K562 (cell line): ENCODE results near the gene VDR. TPM values are rescaled to one million over a fixed set of nuclear protein-coding genes. Genes with fewer than 3 reads are reported as not detected.

Source experiments
- ATAC-seq: fragments of 200-7000 bp; cut with Tn5 transposase; 3 replicates; pipeline ENCODE4 v1.9.1; 2020; ENCODE audit warnings: moderate library complexity
- BruUV-seq: library from RNA; stranded (reverse); fragments of 400-500 nt; replicated peaks from 2 replicates; lab custom pipeline; 2021; lab: Mats Ljungman, UMichigan
- CTCF ChIA-PET: fragments of 300-600 bp; formaldehyde crosslinking; extraction: SDS; loops from one replicate; lab custom pipeline; 2021; ENCODE audit warnings: low intra/inter-chr PET ratio; lab: Yijun Ruan, JAX
- POLR2A ChIA-PET: fragments of 300-600, 350-650 bp; sonication (Branson Sonifier 250); formaldehyde crosslinking; extraction: SDS; loops from one replicate; lab custom pipeline; 2021; ENCODE audit warnings: antibody characterized with exemption, inconsistent platforms; lab: Yijun Ruan, JAX
- DNase-seq, 4 experiments: peaks; one replicate each; pipeline versions ENCODE4 v3.0.0 to v3.0.0-alpha.2; 2011 to 2018; ENCODE audit warnings: low spot score in 3 of 4, mixed read lengths in 3 of 4; ENCODE audit errors: extremely low read depth in 1 of 4
- FAIRE-seq: peaks from 2 replicates; lab custom pipeline; 2011; peaks lifted over from hg19 to GRCh38; lab: Jason Lieb, UNC
- H2AFZ ChIP-seq: 2 replicates; pipeline ENCODE4 v1.6.0; 2011; ENCODE audit warnings: low read depth, low read length, control low read depth, inconsistent platforms
- H3K27ac ChIP-seq: fragments of 200-600 bp; 3 replicates; pipeline ENCODE4 v1.8.0; 2011; ENCODE audit warnings: low read depth, mild to moderate bottlenecking, control low read depth, inconsistent platforms, low read length, moderate library complexity, mixed read lengths; ENCODE audit errors: extremely low read depth
- H3K27me3 ChIP-seq, 2 experiments: fragments of 300-600 bp in 1 of 2; 2 replicates in 1 of 2; 3 replicates in 1 of 2; pipeline versions ENCODE4 v1.6.0 to v1.8.0; 2011; ENCODE audit warnings: inconsistent platforms in 2 of 2, low read length in 2 of 2, mild to moderate bottlenecking in 1 of 2, mixed read lengths in 1 of 2, moderate library complexity in 1 of 2; ENCODE audit not compliant: control insufficient read depth in 2 of 2, insufficient read depth in 2 of 2
- H3K36me3 ChIP-seq: fragments of 300-600 bp; 3 replicates; pipeline ENCODE4 v1.8.0; 2011; ENCODE audit warnings: mild to moderate bottlenecking, low read length, inconsistent platforms; ENCODE audit not compliant: control insufficient read depth, insufficient read depth
- H3K4me1 ChIP-seq, 2 experiments: fragments of 200-600 bp in 1 of 2; replicated peaks in 1 of 2; 2 replicates in 1 of 2; 3 replicates in 1 of 2; pipeline versions ENCODE4 v1.5.1 to v1.8.0; 2011; ENCODE audit warnings: inconsistent platforms in 2 of 2, low read length in 2 of 2, mild to moderate bottlenecking in 1 of 2, mixed read lengths in 1 of 2, moderate library complexity in 1 of 2; ENCODE audit not compliant: control insufficient read depth in 2 of 2, insufficient read depth in 2 of 2
- H3K4me2 ChIP-seq: 2 replicates; pipeline ENCODE4 v1.6.1; 2011; ENCODE audit warnings: low read length, control low read depth, inconsistent platforms, mixed read lengths; ENCODE audit not compliant: insufficient read depth
- H3K4me3 ChIP-seq: fragments of 200-600 bp; sonication (generic), shearing (Covaris generic); 2 replicates; pipeline ENCODE4 v1.5.1; 2016; ENCODE audit warnings: control low read depth, inconsistent platforms
- H3K79me2 ChIP-seq: fragments of 200-600 bp; 3 replicates; pipeline ENCODE4 v1.8.0; 2011; ENCODE audit warnings: low read length, inconsistent platforms; ENCODE audit not compliant: control insufficient read depth, insufficient read depth
- H3K9ac ChIP-seq, 2 experiments: 2 replicates each; pipeline versions ENCODE4 v1.6.0 to v1.6.1; 2011; ENCODE audit warnings: low read depth in 2 of 2, low read length in 2 of 2, control low read depth in 1 of 2, inconsistent platforms in 1 of 2, mild to moderate bottlenecking in 1 of 2, mixed read lengths in 1 of 2; ENCODE audit not compliant: insufficient read depth in 1 of 2
- H3K9me1 ChIP-seq: one replicate; pipeline ENCODE4 v1.6.0; 2011; ENCODE audit warnings: inconsistent platforms, mild to moderate bottlenecking, low read length, moderate library complexity; ENCODE audit not compliant: control insufficient read depth, insufficient read depth
- H3K9me3 ChIP-seq: replicated peaks from 2 replicates; pipeline ENCODE4 v1.5.1; 2011; ENCODE audit warnings: low read depth, low read length, inconsistent platforms; ENCODE audit not compliant: control insufficient read depth, insufficient read depth
- H4K20me1 ChIP-seq: replicated peaks from 2 replicates; pipeline ENCODE4 v1.6.1; 2011; ENCODE audit warnings: low read length, inconsistent platforms, mixed read lengths; ENCODE audit not compliant: control insufficient read depth, insufficient read depth
- CTBP1 ChIP-seq: fragments of 450-650 bp; IDR thresholded peaks from 2 replicates; pipeline ENCODE4 v1.6.1; 2016; ENCODE audit warnings: borderline replicate concordance
- EGR1 ChIP-seq: fragments of 450-650 bp; conservative IDR thresholded peaks from 2 replicates; pipeline ENCODE4 v1.6.1; 2017; ENCODE audit warnings: mild to moderate bottlenecking
- MTF1 ChIP-seq: fragments of 250-450 bp; sonication (Bioruptor Pico); IDR thresholded peaks from 2 replicates; pipeline ENCODE4 v1.9.0; 2021; ENCODE audit warnings: moderate library complexity, mild to moderate bottlenecking, inconsistent platforms, borderline replicate concordance
- SIX5 ChIP-seq, 2 experiments: IDR thresholded peaks; 2 replicates each; pipeline ENCODE4 v1.6.1; 2011; ENCODE audit warnings: low read length in 2 of 2, borderline replicate concordance in 1 of 2, low read depth in 1 of 2, mild to moderate bottlenecking in 1 of 2, moderate library complexity in 1 of 2; ENCODE audit not compliant: insufficient read depth in 1 of 2
- SREBF2 ChIP-seq: sonication (generic); formaldehyde crosslinking; IDR thresholded peaks from 2 replicates; pipeline ENCODE4 v1.4.0; 2020; ENCODE audit warnings: mild to moderate bottlenecking, missing genetic modification reagents
- TFAM ChIP-seq: fragments of 250-450 bp; sonication (Bioruptor Pico); conservative IDR thresholded peaks from 2 replicates; pipeline ENCODE4 v1.5.0; 2021; ENCODE audit warnings: mild to moderate bottlenecking, moderate library complexity
- ZC3H11A ChIP-seq: IDR thresholded peaks from 2 replicates; pipeline ENCODE4 v1.6.1; 2012; ENCODE audit warnings: low read depth, low read length, improper control_type of control experiment
- ZC3H4 ChIP-seq: sonication (generic); formaldehyde crosslinking; IDR thresholded peaks from 2 replicates; pipeline ENCODE4 v1.9.0; 2021; ENCODE audit warnings: missing genetic modification reagents, borderline replicate concordance
- ZNF347 ChIP-seq: fragments of 450-650 bp; formaldehyde crosslinking; IDR thresholded peaks from 2 replicates; pipeline ENCODE4 v1.4.0; 2020; ENCODE audit warnings: low read depth, mild to moderate bottlenecking, moderate library complexity
- ZNF830 ChIP-seq: fragments of 250-450 bp; sonication (Bioruptor Pico); IDR thresholded peaks from 2 replicates; pipeline ENCODE4 v1.5.0; 2021; ENCODE audit warnings: mild to moderate bottlenecking
- WGBS: fragments of 100-300 bp; shearing (Covaris generic); methylation state at CpG from one replicate; pipeline ENCODE4 v1.1.6; 2016; ENCODE audit warnings: low coverage, mixed read lengths; ENCODE audit not compliant: insufficient coverage; ENCODE audit errors: missing lambda C conversion rate; 5-methylcytosine and 5-hydroxymethylcytosine counted together
- in situ Hi-C: fragments of 300-500 bp; cut with MboI; formaldehyde crosslinking; loops from 4 replicates; pipeline ENCODE4 v1.15.0; 2018; ENCODE audit warnings: inconsistent platforms, mixed read lengths
- intact Hi-C: fragments of 100-400 bp; cut with micrococcal nuclease; formaldehyde crosslinking; loops from 2 replicates; pipeline ENCODE4 v1.14.2; 2022
- polyA plus RNA-seq, 8 experiments: library from polyadenylated mRNA; depleted of rRNA in 4 of 8; stranded (reverse) in 5 of 8; unstranded in 3 of 8; fragments of >200 nt; fragmentation: Nextera tagmentation in 2 of 8; fragmentation: Illumina TruSeq in 1 of 8; extraction: Ambion mirVana in 2 of 8; extraction: Trizol in 1 of 8; gene quantifications; 2 replicates each; pipeline versions ENCODE4 v1.2.1 to v1.2.3, GENCODE V29; 2011 to 2014; ENCODE audit warnings: inconsistent platforms in 1 of 8, missing spikeins in 1 of 8
- total RNA-seq, 7 experiments: library from RNA; depleted of rRNA in 6 of 7; stranded (reverse); fragments of >200 nt in 6 of 7; fragmentation: Illumina TruSeq in 2 of 7; extraction: Trizol in 2 of 7; gene quantifications; 2 replicates each; pipeline versions ENCODE4 v1.2.1 to v1.2.3, GENCODE V29; 2011 to 2021; ENCODE audit warnings: low replicate concordance in 1 of 7
- TF ChIP-seq, protein P1 (sequence below): fragments of 450-650 bp; IDR thresholded peaks from 2 replicates; pipeline ENCODE4 v1.6.1; 2016; ENCODE audit warnings: antibody characterized with exemption
- TF ChIP-seq, protein P2 (sequence below), 3 experiments: IDR thresholded peaks in 2 of 3; conservative IDR thresholded peaks in 1 of 3; 2 replicates each; pipeline ENCODE4 v1.5.1; 2011 to 2012; ENCODE audit warnings: low read length in 3 of 3, mild to moderate bottlenecking in 3 of 3, control low read depth in 2 of 3, improper control_type of control experiment in 1 of 3, inconsistent platforms in 1 of 3, low read depth in 1 of 3, mixed read lengths in 1 of 3, moderate library complexity in 1 of 3; ENCODE audit not compliant: insufficient read depth in 2 of 3
- TF ChIP-seq, protein P3 (sequence below), 2 experiments: fragments of 450-650 bp in 1 of 2; sonication (generic) in 1 of 2; formaldehyde crosslinking in 1 of 2; IDR thresholded peaks in 1 of 2; conservative IDR thresholded peaks in 1 of 2; 2 replicates each; pipeline versions ENCODE4 v1.6.1 to v1.8.1; 2016 to 2023; ENCODE audit warnings: mild to moderate bottlenecking in 2 of 2, moderate library complexity in 2 of 2, inconsistent platforms in 1 of 2, missing genetic modification reagents in 1 of 2

Gene VDR
- total and polyA plus RNA-seq, 9 of the 15 experiments (the other 6 are each of a cell fraction or from before 2014, with no cell fraction given), result 0.61 to 4.8 (median 2.0) TPM

GRCh38 chr12:47877081-47877480 lies 27.7 kb downstream of the VDR start:
- no peaks in the 10 kb centered on the region for H3K9me3 ChIP-seq
- no peak overlapping the region for H2AFZ ChIP-seq
- no peak overlapping the region for H3K4me3 ChIP-seq
- no peaks in the 10 kb centered on the region for H3K79me2 ChIP-seq
- BruUV-seq, result no TSS peak
- H3K4me1 ChIP-seq, result no peaks in the 10 kb centered on the region
- H3K9ac ChIP-seq, result no peak overlapping the region
- intact Hi-C loops, result no loop called here
- H3K4me2 ChIP-seq, result no peak overlapping the region
- no peak for FAIRE-seq
- no peaks in the 10 kb centered on the region for H4K20me1 ChIP-seq
- no peaks in the 10 kb centered on the region for H3K9me1 ChIP-seq
- H3K36me3 ChIP-seq, result no peaks in the 10 kb centered on the region
- no peak for ATAC-seq
- in situ Hi-C loops, result no loop called here
- H3K27me3 ChIP-seq, result no peaks in the 10 kb centered on the region; a peak in 1 of 5 replicates
- no peak overlapping the region for H3K27ac ChIP-seq
- ChIA-PET POLR2A (interaction anchor here (1.0 kb wide), 1 partner anchor 8 kb away, joined by 3 read pairs; no protein-coding TSS in a partner anchor), CTCF (no interaction called here)
- DNase-seq, result no peak
- WGBS, result 25% methylated on average over 4 of the region's 4 CpGs
- no peak for TF ChIP-seq CTBP1
- TF ChIP-seq SIX5 (IDR thresholded peaks at IDR 0.05; ENCODE audit: borderline replicate concordance in 1 of 2, insufficient read depth in 1 of 2, low read depth in 1 of 2, low read length in 2 of 2), result no peak
- TF ChIP-seq ZC3H11A, result no peak
- TF ChIP-seq, protein P1, sequence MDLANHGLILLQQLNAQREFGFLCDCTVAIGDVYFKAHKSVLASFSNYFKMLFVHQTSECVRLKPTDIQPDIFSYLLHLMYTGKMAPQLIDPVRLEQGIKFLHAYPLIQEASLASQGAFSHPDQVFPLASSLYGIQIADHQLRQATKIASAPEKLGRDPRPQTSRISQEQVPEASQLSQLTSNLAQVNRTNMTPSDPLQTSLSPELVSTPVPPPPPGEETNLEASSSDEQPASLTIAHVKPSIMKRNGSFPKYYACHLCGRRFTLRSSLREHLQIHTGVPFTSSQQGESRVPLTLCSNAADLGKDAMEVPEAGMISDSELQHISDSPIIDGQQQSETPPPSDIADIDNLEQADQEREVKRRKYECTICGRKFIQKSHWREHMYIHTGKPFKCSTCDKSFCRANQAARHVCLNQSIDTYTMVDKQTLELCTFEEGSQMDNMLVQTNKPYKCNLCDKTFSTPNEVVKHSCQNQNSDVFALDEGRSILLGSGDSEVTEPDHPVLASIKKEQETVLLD, result no peak
- no peak for TF ChIP-seq EGR1
- TF ChIP-seq TFAM (CRISPR knock-in tag), result no peak
- TF ChIP-seq ZNF347 (CRISPR knock-in tag), result no peak
- TF ChIP-seq SREBF2 (CRISPR knock-in tag), result no peak
- TF ChIP-seq, protein P2, sequence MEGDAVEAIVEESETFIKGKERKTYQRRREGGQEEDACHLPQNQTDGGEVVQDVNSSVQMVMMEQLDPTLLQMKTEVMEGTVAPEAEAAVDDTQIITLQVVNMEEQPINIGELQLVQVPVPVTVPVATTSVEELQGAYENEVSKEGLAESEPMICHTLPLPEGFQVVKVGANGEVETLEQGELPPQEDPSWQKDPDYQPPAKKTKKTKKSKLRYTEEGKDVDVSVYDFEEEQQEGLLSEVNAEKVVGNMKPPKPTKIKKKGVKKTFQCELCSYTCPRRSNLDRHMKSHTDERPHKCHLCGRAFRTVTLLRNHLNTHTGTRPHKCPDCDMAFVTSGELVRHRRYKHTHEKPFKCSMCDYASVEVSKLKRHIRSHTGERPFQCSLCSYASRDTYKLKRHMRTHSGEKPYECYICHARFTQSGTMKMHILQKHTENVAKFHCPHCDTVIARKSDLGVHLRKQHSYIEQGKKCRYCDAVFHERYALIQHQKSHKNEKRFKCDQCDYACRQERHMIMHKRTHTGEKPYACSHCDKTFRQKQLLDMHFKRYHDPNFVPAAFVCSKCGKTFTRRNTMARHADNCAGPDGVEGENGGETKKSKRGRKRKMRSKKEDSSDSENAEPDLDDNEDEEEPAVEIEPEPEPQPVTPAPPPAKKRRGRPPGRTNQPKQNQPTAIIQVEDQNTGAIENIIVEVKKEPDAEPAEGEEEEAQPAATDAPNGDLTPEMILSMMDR (IDR thresholded peaks at IDR 0.05 in 2 of 3, conservative IDR thresholded peaks at IDR 0.05 in 1 of 3; ENCODE audit: insufficient read depth in 2 of 3, low read depth in 1 of 3, low read length in 3 of 3), result no peak
- no peak for TF ChIP-seq MTF1 (CRISPR knock-in tag)
- no peak for TF ChIP-seq ZC3H4 (CRISPR knock-in tag)
- TF ChIP-seq, protein P3, sequence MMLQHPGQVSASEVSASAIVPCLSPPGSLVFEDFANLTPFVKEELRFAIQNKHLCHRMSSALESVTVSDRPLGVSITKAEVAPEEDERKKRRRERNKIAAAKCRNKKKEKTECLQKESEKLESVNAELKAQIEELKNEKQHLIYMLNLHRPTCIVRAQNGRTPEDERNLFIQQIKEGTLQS (IDR thresholded peaks at IDR 0.05), result no peak
- TF ChIP-seq, protein P3 (CRISPR knock-in tag; conservative IDR thresholded peaks at IDR 0.05), result no peak
- no peak for TF ChIP-seq ZNF830
